ENCODE results near the gene MTCL1. TPM values are rescaled to one million over a fixed set of nuclear protein-coding genes. Genes with fewer than 3 reads are reported as not detected.

MTCL1 gene
- total and polyA plus RNA-seq, 9 of the 15 experiments (the other 6 are each of a cell fraction or from before 2014, with no cell fraction given), result 0.21 to 7.4 (median 3.7) TPM

GRCh38 chr18:8785855-8786482 lies 80.6 kb downstream of the MTCL1 start:
- no peaks in the 10 kb centered on the region for H3K9me1 ChIP-seq (ENCODE audit: control insufficient read depth, insufficient read depth, low read length)
- FAIRE-seq (no peak), DNase-seq (ENCODE audit: extremely low read depth in 1 of 4, low spot score in 3 of 4) (no peak), ATAC-seq (no peak)
- in situ Hi-C loops (cut with MboI), result no loop called here
- no peak overlapping the region for H3K9ac ChIP-seq (ENCODE audit: insufficient read depth in 1 of 2, low read depth in 2 of 2, low read length in 2 of 2)
- no peak overlapping the region for H2AFZ ChIP-seq (ENCODE audit: low read depth, low read length)
- H3K4me3 ChIP-seq, result no peak overlapping the region
- H3K79me2 ChIP-seq (ENCODE audit: control insufficient read depth, insufficient read depth, low read length), result no peaks in the 10 kb centered on the region
- no peaks in the 10 kb centered on the region for H3K36me3 ChIP-seq (ENCODE audit: control insufficient read depth, insufficient read depth, low read length)
- no peaks in the 10 kb centered on the region for H4K20me1 ChIP-seq (replicated peaks; ENCODE audit: control insufficient read depth, insufficient read depth, low read length)
- ChIA-PET POLR2A (interaction anchor here (1.1 to 2.7 kb wide), 3 partner anchors 10 to 89 kb away, joined by 3 to 20 read pairs (median 9); no protein-coding TSS in a partner anchor), CTCF (ENCODE audit: low intra/inter-chr PET ratio) (no interaction called here)
- H3K27me3 ChIP-seq (ENCODE audit: control insufficient read depth in 2 of 2, insufficient read depth in 2 of 2, low read length in 2 of 2), result peaks cover 10 to 48% of the 10 kb centered on the region in 2 experiments
- intact Hi-C loops (cut with micrococcal nuclease), result no loop called here
- TF ChIP-seq GABPB1 (CRISPR knock-in tag; IDR thresholded peaks at IDR 0.05) (no peak), ELF4 (CRISPR knock-in tag; IDR thresholded peaks at IDR 0.05) (no peak), PCBP2 (IDR thresholded peaks at IDR 0.05; ENCODE audit: low read depth, low read length, poor library complexity, severe bottlenecking) (no peak), KLF10 (CRISPR knock-in tag; IDR thresholded peaks at IDR 0.05) (no peak), CGGBP1 (CRISPR knock-in tag; IDR thresholded peaks at IDR 0.05) (no peak), EP400 (IDR thresholded peaks at IDR 0.05) (no peak), DMBX1 (CRISPR knock-in tag; IDR thresholded peaks at IDR 0.05; ENCODE audit: borderline replicate concordance) (no peak), SAP30 (IDR thresholded peaks at IDR 0.05; ENCODE audit: borderline replicate concordance, insufficient read depth, low read depth, low read length, poor library complexity, severe bottlenecking) (no peak), PRMT5 (CRISPR knock-in tag; IDR thresholded peaks at IDR 0.05) (no peak), ZSCAN32 (CRISPR knock-in tag; IDR thresholded peaks at IDR 0.05) (no peak), SRSF9 (IDR thresholded peaks at IDR 0.05; ENCODE audit: borderline replicate concordance, low read depth, low read length) (no peak), MEIS2 (IDR thresholded peaks at IDR 0.05; ENCODE audit: partially characterized antibody) (no peak), SAFB (IDR thresholded peaks at IDR 0.05; ENCODE audit: borderline replicate concordance, low read depth, low read length) (no peak), SAFB2 (IDR thresholded peaks at IDR 0.05; ENCODE audit: borderline replicate concordance, low read depth, low read length, severe bottlenecking) (no peak), ARHGAP35 (IDR thresholded peaks at IDR 0.05; ENCODE audit: partially characterized antibody) (no peak), MIER1 (IDR thresholded peaks at IDR 0.05; ENCODE audit: low read depth) (no peak)
- TF ChIP-seq, protein P1, sequence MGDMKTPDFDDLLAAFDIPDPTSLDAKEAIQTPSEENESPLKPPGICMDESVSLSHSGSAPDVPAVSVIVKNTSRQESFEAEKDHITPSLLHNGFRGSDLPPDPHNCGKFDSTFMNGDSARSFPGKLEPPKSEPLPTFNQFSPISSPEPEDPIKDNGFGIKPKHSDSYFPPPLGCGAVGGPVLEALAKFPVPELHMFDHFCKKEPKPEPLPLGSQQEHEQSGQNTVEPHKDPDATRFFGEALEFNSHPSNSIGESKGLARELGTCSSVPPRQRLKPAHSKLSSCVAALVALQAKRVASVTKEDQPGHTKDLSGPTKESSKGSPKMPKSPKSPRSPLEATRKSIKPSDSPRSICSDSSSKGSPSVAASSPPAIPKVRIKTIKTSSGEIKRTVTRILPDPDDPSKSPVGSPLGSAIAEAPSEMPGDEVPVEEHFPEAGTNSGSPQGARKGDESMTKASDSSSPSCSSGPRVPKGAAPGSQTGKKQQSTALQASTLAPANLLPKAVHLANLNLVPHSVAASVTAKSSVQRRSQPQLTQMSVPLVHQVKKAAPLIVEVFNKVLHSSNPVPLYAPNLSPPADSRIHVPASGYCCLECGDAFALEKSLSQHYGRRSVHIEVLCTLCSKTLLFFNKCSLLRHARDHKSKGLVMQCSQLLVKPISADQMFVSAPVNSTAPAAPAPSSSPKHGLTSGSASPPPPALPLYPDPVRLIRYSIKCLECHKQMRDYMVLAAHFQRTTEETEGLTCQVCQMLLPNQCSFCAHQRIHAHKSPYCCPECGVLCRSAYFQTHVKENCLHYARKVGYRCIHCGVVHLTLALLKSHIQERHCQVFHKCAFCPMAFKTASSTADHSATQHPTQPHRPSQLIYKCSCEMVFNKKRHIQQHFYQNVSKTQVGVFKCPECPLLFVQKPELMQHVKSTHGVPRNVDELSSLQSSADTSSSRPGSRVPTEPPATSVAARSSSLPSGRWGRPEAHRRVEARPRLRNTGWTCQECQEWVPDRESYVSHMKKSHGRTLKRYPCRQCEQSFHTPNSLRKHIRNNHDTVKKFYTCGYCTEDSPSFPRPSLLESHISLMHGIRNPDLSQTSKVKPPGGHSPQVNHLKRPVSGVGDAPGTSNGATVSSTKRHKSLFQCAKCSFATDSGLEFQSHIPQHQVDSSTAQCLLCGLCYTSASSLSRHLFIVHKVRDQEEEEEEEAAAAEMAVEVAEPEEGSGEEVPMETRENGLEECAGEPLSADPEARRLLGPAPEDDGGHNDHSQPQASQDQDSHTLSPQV (IDR thresholded peaks at IDR 0.05), result no peak
- H3K27ac ChIP-seq (ENCODE audit: extremely low read depth, low read depth, low read length), result no peak overlapping the region
- H3K9me3 ChIP-seq (replicated peaks; ENCODE audit: control insufficient read depth, insufficient read depth, low read depth, low read length), result no peaks in the 10 kb centered on the region
- H3K4me2 ChIP-seq (ENCODE audit: insufficient read depth, low read length), result no peak overlapping the region
- BruUV-seq (replicated peaks), result no TSS peak
- WGBS (ENCODE audit: insufficient coverage, low coverage, missing lambda C conversion rate), result 60% methylated on average over 26 of the region's 30 CpGs
- peaks cover 0 to 16% of the 10 kb centered on the region in 2 experiments; a peak in 1 of 5 replicates for H3K4me1 ChIP-seq (replicated peaks in 1 of 2; ENCODE audit: control insufficient read depth in 2 of 2, insufficient read depth in 2 of 2, low read length in 2 of 2)

Measured in K562 (cell line).